Measurements from ENCODE around the gene ATG4C.

The ATG4C gene

DNA sequence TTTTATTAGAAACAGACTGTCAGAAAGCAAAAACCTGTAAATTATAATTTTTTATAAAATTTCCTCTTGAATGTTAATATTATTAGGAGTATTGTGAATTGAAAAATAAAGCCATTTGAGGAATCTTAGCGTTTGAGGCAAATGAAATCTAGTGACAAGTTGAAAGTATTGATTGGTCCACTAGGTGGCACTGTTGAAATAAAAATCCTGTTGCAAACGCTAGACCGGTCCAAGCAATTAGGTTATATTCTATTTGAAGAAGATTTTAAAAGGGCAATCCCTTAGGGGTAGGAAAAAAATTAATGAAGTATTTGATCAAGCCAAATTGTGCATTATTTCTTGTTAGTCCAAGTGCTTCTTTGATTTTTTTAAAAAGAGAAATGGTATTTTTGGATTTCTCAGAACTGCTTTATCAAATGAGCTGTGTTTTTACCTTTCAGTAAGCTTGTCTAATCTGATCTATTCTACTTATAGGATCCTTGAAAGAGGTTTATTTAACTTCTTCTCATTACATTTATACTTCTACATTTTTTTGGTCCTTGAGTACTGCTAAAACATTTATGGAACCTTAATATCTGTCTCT, 57.7 kb downstream of the ATG4C start:
- DNase-seq (ENCODE audit: low read depth), result no peak

- no peak for DNase-seq (ENCODE audit: low read depth)
Measured at GRCh38 chr1:62844030-62844429, 60.1 kb downstream of the ATG4C start.

DNA sequence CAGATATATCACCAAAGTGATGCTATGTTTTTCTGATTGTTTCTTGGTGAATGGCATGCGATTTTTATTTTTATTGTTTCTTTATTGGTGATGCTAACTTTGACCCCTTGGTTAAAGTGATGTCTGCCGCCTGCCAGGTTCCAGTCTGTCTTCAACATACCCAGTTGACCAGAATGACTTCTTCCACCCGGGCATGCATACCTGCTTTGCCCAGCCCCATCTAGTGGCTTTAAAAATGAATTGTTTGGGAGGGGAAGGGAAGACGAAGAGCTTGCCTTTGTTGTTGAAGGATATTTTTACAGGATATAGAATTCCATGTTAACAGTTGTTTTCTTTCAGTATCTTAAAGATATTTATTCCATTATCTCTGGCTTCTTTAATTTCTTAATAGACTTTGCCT, 65.1 kb downstream of the ATG4C start:
- DNase-seq (ENCODE audit: low read depth), result no peak

- DNase-seq (ENCODE audit: low read depth), result no peak
Measured at GRCh38 chr1:62852253-62852652, 68.3 kb downstream of the ATG4C start.

- no peak for DNase-seq (ENCODE audit: low read depth)
Measured at GRCh38 chr1:62856960-62857359, 73.0 kb downstream of the ATG4C start.

DNA sequence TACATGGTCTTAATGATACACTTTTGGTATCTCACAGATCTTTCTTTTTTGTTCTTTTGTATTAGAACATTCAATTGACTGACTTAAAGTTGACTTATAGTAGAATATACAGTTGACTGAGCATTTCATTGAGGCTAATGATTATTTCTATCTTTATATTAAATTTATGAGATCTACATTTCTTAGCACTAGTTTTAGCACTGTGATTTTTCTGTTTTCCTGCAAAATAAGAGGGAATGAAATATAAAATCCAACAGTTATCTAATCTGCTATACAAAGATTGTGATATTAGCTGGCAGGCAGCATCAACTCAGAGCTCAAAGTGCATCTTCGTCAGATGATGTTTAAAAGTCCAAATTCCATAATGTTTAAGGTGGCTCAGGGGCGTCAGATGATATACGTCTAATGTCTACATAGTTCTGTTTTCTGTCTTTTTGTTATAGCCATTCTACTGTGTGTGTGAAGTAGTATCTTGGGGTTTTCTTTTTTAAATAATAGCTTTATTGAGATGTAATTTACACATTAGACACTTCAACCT, 85.4 kb downstream of the ATG4C start:
- no peak for DNase-seq (ENCODE audit: low read depth)

GRCh38 chr1:62870148-62870547, 86.2 kb downstream of the ATG4C start:
- DNase-seq (ENCODE audit: low read depth), result no peak

GRCh38 chr1:62875676-62876075, 91.7 kb downstream of the ATG4C start:
- no peak for DNase-seq (ENCODE audit: low read depth)

DNA sequence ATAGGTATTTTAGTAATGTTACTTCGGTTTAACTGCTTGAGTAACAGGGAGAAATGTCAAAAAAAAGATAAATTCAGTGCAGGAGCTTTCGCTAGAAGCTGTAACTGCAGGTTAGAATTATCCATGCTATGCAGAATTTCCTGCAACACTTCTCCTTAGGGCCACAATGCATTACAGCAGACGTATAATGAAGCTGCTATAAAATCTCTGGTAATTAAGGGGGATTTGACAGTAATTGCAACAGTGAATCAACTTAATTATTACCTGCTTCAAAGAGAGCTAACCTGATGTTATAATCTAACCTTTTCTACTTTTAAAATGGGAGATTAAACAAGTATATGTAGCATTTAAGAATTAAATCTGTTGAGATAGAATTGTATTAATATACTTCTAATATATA, 92.6 kb downstream of the ATG4C start:
- no peak for DNase-seq (ENCODE audit: low read depth)

DNA sequence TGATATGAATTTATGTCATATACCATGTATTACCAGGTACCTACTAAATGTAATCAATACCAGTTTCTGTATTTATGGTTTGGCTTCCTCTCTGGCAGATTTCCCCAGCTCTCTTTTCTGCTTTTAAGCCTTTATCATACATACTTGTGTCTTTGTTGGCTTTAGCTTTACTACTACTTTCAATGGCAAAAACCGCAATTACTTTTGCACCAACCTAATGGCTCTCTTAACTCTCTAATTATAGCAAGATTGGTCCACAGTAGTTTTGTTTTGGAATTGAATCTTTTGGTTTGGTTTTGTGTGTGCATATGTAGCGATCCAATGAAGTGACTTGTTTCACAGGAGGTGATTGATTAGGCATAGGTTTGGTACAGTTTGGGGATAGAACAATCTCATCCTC, 93.6 kb downstream of the ATG4C start:
- DNase-seq (ENCODE audit: low read depth), result no peak

DNA sequence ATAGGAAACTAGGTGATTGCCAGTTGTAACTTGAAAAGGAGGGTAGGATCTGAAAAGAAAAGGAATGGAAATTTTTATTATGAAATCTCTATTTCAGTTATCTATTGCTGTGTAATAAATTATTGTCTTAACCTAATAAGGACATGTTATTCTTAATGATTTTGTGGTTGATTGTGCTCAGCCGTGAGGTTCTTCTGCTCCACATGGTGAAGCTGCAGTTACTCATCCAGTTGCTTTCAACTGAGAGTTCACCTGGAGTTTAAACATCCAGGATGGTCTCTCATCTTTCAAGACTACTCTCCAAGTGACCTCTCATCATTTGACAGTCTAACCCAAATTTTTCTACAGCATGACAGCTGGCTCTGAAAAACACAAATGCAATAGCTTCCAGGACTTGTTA, 96.0 kb downstream of the ATG4C start:
- DNase-seq (ENCODE audit: low read depth), result no peak

GRCh38 chr1:62882201-62883104, 98.5 kb downstream of the ATG4C start:
- no peak for DNase-seq (ENCODE audit: low read depth)

GRCh38 chr1:62884156-62884740, 100.3 kb downstream of the ATG4C start:
- no peak for DNase-seq (ENCODE audit: low read depth)

DNA sequence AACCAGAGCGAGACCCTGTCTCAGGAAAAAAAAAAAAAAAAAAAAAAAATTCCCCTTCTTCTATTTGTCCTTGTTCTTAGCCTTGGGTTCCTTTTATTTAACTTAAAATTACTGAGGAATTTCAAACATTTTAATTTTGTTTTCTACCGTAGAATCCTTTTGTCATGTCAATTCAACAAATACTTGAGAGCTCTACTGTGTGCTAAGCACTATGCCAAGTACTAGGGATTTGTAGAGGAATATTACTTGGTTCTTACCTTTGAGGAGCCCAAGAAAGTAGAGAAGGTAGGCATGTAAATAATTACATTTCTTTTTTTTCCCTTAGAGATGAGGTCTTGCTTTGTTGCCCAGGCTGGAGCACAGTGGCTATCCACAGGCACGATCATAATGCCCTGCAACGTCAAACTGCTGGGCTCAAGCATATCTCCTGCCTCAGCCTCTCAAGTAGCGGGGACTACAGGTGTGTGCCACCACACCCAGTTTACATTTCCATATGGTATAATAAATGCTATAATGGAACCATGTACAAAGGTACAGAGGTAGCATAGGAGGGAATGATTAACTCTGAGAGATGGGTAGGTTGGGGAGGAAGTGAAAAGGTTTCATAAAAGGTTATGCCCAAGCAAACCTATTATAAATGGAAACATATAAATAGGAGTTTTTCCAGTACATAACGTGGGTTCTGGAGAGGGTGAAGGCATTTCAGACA, 104.0 kb downstream of the ATG4C start:
- no peak for DNase-seq (ENCODE audit: low read depth)

GRCh38 chr1:62891956-62892562, 108.1 kb downstream of the ATG4C start:
- DNase-seq (ENCODE audit: low read depth), result no peak

GRCh38 chr1:62897788-62898187, 113.9 kb downstream of the ATG4C start:
- no peak for DNase-seq (ENCODE audit: low read depth)

DNA sequence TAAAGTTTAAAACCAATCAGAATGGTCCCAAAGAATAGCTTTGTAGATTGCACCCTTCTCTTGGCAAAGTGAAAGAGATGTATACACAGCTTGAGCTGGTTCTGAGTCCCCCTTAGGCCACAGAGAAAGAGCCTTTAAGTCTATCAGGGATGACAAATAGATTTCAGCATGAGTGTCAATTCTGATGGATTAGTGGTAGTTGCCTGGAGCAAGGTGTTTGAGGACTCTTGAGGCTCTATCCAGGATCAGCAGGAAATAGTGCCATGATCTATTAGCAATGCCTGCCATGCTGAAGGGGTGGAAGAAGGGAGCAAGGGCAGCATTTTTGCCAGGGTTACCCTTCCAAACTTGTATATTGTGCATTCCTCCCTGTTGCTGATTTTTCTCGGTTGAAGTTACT, 116.6 kb downstream of the ATG4C start:
- no peak for DNase-seq (ENCODE audit: low read depth)

DNA sequence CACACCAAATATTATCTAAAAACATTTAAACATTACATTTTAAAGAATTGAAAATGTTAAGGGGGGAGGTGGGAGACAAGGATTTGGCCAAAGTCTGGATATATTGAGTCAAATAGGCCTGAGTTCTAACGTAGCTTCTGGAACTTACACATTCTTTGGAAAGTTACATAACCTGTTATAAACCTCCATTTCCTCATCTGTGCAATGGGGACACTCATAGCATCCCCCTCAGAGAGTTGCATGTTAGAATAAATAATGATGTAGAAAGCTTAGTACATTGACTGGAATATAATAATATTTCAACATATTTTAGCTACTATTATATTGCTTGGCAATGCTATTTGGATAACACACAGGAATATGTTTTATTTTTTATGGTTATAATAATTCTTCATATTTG, 117.7 kb downstream of the ATG4C start:
- DNase-seq (ENCODE audit: low read depth), result no peak

GRCh38 chr1:62903522-62903921, 119.6 kb downstream of the ATG4C start:
- DNase-seq (ENCODE audit: low read depth), result no peak

DNA sequence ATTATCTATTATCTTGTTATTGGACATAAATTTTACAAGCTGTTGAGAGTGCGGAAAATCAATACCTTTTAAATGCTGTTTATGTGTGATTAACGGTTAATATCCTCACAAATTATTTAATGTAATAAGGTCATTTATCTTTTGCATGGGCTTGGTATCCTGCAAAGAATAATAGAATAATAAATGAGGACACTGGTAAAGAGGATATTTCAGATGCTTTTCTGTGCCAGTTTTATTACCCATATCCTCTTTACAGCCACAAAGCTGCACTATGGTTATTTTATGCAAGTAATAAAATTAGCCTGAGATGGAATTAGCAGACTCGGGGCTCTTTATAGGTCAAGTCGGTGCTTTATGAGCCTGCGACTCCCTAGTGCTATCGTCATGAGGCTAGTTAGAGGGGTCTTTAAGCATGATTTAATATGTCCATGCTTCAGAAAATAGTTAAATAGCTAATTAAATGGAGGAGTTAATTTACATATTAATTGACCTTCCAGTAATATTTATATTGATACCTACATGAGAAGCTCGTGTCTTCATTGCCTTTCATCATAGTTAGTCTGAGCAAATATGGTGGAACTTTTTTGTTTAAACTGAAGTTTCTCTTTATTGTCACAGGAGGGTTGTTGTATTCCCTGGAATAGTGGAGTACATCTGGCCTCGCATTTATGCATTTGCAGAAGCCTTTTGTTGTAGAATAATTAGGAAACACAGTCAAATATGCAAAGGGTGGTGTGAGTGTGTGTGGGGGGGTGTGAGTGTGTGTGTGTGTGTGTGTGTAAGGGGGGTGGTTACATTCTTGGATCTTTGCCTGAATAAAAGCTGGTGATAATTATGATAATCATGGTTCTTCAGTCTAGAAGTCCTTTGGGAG, 120.3 kb downstream of the ATG4C start:
- no peak for DNase-seq (ENCODE audit: low read depth)

GRCh38 chr1:62904856-62905225, 120.9 kb downstream of the ATG4C start:
- DNase-seq (ENCODE audit: low read depth), result no peak

All from T-helper 22 cell (primary cell).